Peyer's patch (tissue), 4 donors: Measurements from ENCODE around the gene TTC23.

Experiments
- CTCF ChIP-seq, 6 experiments: fragments of 450-650 bp in 4 of 6; fragments of 200-600 bp in 2 of 6; sonication (generic) in 1 of 6; IDR thresholded peaks; one replicate each; pipeline ENCODE4 v1.5.1; 2017 to 2019; ENCODE audit warnings: antibody characterized with exemption in 6 of 6, mild to moderate bottlenecking in 3 of 6, moderate library complexity in 1 of 6
- POLR2A ChIP-seq, 2 donors: fragments of 450-650 bp; IDR thresholded peaks; one replicate each; pipeline ENCODE4 v1.5.1; 2017; ENCODE audit warnings: antibody characterized with exemption in 2 of 2, mild to moderate bottlenecking in 2 of 2, moderate library complexity in 2 of 2

DNA sequence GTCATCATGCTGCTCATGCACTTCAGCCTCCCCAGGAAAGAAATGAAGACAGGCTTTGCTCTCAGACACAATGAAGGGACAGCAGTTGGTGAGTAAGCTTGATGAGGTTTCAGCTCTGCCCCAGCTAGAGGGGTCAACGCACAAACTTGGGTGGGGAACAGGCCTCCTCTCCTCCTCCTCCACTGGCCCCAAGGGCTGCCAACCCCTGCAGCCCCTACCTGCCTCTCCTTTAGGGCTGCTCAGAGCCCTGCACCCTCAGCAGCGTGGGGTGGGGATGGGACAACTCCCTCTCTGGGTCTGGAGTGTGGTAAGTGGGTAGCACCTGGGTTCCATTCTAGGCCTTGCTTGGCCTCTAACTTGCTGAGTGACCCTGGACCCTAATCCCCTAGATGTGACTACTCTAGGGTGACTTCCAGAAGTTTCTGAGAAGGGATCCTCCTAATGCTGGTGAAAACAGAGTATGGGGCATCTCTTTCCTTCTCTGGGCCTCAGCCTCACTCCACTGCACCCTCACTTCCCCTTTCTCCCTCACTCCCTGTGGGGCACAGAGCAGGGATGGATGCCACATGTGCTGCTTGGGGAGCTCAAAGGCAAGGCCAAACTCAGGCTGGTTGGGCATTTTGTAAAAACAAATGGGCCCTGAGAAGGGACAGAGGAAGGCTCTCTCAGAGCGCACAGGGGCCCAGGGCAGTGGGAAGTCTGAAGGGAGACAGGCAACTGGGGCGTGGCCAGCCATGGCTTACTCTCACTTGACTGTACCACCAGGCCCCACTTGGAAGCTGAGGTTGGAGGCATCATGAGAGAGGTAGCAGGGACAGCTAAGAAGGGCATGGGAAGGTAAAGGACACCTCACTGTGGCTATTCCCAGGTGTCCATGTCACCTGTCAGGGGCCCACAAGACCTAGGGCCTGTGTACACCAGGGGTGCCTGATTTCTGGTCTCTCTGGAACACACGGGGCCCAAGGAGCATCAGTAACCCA is 80.5 kb downstream of the TTC23 start:
- TF ChIP-seq CTCF (IDR thresholded peaks at IDR 0.05) (no peak), POLR2A (IDR thresholded peaks at IDR 0.05) (no peak)
